GM18861 (cell line): ENCODE data around the gene IDI2.
"Not testable (repeated sequence)": the region's sequence is repeated elsewhere in the genome, so short reads cannot be mapped to it uniquely, and the experiment has no call there.

ENCODE experiments used
- ATAC-seq: cut with Tn5 transposase; IDR thresholded peaks from one replicate; pipeline ENCODE4 v1.9.1; 2021; ENCODE audit not compliant: unreplicated experiment

Gene IDI2

DNA sequence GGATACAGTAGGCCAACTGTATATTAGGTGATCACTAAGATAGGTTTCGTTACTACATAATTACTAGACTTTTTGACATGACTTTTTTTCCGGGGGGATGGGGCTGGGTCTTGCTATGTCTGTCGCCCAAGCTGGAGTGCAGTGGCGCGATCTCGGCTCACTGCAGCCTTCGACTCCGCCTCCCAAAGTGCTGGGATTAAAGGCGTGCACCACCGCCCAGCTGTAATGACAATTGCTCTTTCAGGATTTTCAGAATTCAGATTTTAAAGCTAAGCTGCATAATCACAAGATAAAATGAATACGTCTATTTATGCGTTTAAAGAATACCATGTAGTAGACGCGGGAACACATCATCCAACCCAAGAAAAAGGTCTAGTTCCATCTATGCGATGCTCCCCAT, 22.3 kb upstream of the IDI2 start:
- no peak for ATAC-seq

DNA sequence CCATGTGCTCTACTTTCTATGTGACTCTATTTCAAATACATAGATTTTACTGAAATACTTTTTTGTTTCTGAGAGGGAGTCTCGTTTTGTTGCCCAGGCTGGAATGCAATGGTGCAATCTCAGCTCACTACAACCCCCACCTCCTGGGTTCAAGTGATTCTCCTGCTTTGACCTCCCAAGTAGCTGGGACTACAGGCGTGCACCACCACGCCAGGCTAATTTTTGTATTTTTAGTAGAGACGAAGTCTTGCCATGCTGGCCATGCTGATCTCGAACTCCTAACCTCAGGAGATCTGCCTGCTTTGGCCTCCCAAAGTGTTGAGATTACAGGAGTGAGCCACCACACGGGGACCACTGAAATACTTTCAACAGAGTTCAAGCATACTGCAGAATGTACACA, 19.8 kb upstream of the IDI2 start:
- no peak for ATAC-seq

DNA sequence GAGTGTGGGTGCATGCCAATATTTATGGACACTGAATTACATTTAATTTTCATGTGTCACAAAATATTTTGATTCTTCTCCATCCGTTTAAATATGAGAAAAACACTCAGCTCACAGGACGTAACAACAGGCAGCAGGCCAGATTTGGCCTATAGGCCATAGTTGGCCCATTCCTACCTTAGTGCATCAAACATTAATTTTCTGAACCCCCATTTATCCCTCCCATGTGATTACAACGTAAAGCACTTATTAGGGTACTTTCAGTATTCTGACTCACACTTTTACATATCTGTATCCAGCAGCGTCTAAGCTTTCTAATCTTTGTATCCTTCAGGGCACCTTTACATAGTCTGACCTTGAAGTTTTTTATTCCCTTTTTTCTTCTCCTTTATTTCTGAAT, 19.3 kb upstream of the IDI2 start:
- no peak for ATAC-seq

DNA sequence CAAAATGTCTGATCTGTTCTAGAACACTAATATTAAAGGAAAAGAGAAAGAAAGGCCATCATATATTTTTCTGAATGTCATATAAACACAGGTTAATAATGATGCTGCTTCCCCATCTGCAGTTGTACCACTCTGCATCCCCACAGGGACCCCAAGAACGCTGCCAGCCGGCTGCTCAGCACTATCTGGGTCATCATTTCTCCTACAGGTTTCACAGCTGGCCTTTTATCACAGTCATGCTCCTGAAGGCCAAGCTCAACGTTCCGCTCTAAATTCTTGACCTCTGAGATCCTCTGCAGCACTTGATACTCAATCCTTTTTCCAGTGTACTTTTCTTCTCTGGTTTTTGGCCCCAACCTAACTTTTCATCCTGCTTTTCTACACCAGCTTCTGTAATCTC, 18.5 kb upstream of the IDI2 start:
- no peak for ATAC-seq

DNA sequence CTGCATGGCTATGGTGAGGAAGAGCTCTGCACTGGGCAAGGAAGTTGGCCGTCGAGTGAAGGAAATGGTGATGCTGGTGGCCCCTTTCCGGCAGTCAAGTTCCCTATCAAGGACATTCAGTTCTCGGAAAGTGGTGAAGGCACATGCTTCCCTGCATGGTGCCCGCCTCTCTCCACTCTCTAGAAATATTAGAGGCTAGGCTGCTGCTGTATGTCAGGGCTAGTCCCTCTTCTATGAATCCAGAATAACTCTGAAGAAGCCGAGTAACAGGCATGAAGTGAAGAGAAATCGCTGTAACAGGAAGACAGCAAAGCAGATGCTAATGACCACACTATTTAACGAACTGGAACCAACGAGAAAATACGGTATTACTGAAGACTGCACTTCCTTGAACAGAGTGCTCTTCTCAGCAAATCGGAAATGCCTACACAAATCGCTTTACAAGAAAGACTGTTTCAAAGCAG, 17.9 kb upstream of the IDI2 start:
- peak; percentile 61 for ATAC-seq

DNA sequence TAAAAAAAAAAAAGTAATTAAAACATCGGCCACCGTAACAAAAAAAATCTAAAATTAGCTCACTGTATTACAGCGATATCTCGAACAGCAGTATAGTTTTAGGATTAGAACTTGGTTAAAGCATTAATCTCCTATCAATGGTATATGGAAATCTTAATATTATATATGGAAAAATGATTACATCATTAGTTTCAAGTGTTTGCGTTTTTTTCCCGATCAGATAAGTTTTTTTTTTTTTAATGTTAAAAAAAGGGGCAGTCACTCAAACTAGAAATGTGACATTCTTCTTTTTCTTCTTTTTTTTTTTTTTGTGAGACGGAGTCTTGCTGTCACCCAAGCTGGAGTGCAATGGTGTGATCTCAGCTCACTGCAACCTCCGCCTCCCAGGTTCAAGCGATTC, 15.9 kb upstream of the IDI2 start:
- ATAC-seq = no peak

DNA sequence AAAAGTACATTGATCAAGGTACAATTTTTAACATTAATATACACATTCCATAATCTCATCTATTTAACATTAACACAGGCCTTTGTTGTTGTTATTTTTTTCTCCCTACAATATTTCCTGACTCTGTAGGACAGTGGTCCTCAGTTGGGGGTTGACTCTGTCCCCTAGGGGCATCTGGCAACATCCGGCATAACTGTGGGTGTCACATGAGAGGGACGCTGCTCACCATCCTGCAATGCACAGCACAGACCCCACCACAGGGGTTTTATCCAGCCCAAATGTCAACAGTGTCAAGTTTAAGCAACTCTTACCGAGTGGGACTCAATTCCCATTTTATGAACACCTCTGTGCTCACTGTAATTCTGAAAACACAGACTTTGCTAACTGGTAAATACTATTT, 14.5 kb upstream of the IDI2 start:
- no peak for ATAC-seq

DNA sequence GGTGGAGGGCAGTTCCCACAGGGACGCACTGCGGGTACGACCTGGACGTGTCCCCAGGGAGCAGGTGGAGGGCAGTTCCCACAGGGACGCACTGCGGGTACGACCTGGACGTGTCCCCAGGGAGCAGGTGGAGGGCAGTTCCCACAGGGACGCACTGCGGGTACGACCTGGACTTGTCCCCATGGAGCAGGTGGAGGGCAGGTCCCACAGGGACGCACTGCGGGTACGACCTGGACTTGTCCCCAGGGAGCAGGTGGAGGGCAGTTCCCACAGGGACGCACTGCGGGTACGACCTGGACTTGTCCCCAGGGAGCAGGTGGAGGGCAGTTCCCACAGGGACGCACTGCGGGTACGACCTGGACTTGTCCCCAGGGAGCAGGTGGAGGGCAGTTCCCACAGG, 13.1 kb upstream of the IDI2 start:
- not testable (repeated sequence) for ATAC-seq

DNA sequence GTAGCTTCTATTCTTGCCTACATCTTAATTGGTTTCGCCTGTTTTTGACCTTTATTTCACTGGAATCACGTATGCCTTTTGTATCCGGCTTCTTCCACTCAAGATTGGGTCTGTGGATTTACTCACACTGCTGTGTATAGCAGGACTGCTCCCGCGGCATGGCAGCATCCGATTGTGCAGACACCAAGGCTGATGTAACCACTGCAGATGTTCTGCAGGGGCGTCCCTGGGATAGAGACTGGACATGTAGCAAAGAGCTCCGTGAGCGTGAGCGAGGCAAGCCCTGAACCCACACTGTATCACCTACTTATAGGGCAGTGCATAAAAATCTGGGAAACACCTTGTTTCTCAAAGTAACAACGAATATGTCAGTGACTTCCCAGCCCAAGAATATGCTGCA, 11.4 kb upstream of the IDI2 start:
- ATAC-seq = no peak

DNA sequence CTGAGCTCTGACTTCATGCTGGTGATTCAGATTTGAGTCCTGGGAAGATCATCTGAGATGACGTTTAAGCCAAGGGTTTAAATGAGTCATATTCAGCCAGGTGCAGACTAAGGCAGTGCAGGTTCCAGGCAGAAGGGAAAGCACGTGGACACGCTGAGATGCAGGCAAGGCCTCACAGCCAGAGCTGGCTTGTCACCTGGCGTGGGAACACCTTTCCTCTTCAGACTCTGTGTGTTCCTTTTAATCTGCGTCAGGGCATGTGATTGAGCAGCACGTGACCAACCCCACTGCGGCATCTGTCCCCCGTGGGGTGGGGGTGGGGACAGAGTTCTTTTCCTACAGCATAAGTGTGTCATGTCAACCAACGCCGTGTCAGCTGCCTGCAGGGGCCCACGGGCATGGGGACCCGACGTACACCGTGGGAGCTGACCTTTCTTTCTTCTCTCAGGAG, 10.7 kb upstream of the IDI2 start:
- ATAC-seq = peak; percentile 67

DNA sequence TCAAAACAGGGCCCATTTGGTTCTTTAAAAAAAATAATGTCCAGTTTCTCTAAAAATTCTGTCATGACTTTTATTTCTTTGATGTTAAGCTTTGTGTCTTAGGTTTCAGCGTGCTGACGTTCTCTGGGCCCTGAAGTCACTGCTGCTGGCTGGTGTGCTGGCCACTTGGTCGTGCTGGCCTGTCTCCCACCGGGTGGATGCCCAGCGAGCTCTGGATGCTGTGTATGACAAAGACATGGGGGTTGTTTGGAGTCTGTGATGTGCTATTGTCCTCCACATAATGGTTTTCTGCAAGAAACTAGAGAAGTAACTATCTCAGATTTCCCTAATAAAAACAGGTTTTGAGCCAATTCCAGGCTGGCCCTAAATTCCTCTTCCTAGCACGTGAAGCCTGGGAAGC, 9.5 kb upstream of the IDI2 start:
- no peak for ATAC-seq

DNA sequence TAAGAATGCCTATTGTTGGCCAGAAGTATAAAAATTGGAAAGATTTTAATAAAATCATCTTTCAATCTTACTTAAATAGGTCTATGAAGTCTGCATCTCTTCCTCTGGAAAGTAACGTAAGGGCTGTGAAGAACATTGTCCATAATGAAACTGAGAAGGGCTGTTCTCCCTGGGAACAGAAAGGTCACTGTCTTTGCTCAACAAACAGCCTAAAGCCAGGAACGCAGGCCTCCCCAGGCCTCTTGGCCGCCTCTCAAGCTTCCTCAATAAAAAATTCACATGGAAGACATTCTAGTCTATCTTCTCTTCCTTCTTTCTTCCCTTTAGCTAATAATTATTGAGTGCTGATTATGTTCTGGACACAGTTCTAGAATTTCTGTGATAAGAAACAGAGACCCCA, 9.1 kb upstream of the IDI2 start:
- no peak for ATAC-seq

DNA sequence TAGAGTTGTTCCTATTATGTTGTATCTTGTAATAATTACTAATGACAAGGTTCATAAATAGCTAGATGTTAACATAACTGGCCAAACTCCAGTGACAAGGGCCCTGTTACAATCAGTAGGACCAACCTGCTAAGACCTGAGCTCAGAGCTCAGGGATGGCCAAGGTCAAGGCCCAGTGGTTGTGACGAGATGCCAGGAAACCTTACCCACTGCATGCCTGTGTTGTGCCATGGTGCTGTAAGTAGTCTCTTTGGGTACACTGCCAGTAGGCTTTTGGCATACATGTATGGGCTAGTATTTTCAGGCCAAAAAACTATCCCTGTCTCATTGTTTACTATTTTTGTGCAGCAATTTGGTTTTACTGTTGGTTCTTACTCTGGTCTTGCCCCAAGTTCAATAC, 7.9 kb upstream of the IDI2 start:
- ATAC-seq = no peak

DNA sequence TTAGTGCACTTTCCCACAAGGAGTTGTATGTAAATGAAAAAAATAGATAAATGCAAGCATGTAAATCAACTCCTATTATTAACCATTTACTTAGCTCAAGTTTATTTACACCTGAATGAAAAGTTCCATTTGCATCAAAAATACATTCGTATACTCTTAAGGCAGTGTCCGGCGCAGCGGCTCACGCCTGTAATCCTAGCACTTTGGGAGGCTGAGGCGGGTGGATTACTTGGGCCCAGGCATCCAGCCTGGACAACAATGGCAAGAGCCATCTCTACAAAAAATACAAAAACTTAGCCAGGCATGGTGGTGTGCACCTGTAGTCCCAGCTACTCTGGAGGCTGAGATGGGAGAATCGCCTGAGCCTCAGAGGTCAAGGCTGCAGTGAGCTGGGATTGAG, 4.2 kb upstream of the IDI2 start:
- ATAC-seq = no peak

DNA sequence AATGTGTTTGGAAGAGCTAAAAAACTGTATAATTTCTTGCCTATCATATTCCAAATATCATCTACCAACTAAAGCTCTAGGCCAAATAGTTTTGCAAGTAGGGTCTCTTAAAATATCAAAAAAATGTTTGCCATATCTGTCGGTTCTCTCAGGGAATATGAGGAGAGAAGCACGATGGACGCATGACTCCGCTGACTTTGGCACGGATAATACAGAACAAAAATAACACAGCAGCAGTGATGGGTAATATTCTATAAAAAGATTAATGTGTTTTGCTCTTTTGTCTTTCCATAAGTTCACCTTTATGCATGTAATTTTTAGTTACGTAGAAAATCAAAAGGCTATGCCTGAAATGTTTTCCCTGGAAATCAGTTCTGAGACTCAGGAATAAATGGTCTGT, 919 bp upstream of the IDI2 start:
- ATAC-seq = no peak

DNA sequence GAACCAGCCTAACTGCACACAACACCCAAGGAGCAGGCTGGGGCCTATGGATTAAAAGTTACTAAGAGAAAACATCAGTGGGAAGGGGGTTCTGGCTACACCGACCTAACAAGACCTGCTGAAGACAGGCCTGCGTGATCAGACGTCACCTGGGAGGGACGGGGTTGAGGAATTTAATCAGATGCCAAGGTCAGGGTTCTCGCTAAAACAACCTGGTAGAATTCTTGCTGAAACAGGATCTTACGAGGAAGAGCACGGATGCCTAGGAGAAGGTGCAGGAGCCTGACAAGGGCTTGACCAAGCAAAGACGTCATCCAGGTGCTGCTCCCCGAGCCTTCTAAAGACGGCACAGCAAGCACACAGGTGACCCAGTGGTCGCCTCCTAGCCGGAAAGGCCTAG, 1.6 kb downstream of the IDI2 start:
- no peak for ATAC-seq

DNA sequence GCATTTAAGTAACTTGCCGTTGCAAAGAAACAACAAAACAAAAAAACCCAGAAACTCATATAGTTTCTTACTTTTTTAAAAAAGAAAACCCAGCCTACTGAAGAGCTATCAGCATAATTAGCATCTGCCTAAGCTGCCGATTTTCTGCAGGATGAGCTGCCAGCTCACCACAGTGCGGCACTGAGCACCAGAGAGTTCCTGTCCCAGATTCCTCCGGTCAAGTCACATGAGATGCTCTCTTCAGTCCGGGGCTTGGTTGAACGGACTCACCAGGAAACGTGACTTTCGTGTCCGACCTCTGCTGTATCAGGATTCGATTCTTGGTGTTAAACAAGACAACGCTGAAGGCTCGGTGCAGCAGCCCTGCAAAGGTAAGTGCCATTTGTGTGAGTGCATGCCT, 3.2 kb downstream of the IDI2 start:
- no peak for ATAC-seq

DNA sequence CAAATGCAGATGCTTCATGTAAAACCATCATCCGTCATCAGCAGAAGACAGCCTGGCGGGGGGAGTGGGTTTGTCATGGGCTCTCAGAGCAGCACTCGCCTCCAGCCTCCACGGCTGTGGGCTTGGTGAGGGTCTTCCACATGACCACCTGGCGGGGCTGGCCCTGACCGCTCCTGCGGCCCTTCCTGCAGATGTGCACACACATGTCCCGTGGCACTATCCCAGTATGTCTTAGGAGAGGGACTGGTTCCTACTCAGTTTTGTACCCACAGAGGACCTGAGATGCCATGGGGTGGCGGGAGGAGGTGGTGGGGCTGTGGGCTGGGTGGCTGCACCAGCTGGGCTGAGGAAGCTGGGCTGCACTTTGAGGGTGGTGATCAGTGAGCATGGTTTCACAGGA, 4.7 kb downstream of the IDI2 start:
- ATAC-seq = no peak

DNA sequence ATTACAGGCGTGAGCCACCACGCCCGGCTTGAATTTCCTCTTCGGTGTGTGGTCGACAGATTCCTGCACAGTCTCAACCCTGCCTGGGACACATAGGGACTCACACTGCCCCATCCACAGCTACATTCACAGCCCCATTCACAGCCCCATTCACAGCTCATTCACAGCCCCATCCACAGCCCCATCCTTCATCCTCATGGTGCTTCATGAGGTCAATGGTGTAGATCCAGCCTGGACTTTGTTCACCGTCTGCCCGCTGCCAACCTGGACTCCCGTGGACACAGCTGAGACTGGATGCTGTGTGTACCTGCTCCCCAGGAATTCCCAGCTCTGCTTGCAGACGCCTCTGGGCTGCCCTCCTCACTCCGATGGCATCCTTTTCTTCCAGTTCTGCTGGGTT, 5.2 kb downstream of the IDI2 start:
- ATAC-seq = no peak

DNA sequence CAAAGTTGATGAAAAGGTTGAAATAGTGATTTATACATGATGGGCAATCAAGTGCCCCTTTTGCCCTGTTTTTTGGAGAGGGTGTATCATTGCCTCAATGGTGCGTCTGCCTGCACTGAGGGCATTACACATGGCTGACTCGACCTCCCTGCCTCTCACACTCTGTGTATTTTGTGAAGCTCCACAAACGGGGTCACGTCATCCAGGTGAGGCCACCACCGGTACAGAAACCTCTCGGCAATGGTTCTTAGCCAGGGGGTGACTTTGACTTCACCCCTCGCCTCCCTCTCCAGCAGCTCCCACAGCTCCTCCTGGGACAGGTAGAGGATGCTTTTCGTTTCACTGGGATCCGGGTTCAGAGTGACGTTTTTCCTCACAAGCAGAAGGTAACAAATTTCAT, 6.3 kb downstream of the IDI2 start:
- no peak for ATAC-seq

DNA sequence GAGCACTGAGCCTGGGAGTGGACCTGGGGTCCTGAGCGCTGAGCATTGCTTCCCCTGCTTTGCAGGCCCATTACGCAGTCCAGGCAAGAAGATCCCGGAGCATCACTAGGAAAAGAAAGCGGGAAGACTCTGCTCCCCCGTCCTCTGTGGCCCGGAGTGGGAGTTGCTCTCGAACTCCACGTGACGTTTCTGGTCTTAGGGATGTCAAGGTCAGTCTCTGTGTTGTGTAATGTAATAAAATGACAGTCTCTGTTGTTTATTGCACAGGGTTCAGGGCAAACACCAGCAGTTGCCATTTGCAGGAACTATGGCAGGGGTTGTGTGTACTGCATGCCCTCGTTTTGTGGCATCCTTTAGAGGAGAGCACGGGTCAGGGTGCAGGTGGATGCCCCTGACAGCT, 10.0 kb downstream of the IDI2 start:
- ATAC-seq = no peak

DNA sequence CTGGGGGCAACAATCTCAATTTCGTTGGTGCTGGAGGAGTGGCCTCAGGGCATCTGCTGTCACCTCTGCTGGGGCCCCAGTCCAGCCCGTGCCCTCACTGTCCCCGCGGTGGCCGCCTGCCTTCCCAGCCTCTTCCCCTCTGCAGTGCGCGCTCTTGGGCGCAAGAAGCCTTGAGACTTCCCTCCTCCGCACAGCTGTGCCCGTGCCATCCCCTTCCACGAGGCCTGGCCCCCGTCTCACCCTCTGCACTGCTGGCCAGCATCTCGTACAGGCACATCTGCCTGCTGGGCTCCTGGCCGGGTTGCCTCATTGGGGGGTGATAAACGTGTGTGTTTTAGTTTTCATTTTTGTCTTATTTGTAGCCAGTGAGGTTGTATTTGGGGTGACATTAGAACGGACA, 14.0 kb downstream of the IDI2 start:
- ATAC-seq = no peak

DNA sequence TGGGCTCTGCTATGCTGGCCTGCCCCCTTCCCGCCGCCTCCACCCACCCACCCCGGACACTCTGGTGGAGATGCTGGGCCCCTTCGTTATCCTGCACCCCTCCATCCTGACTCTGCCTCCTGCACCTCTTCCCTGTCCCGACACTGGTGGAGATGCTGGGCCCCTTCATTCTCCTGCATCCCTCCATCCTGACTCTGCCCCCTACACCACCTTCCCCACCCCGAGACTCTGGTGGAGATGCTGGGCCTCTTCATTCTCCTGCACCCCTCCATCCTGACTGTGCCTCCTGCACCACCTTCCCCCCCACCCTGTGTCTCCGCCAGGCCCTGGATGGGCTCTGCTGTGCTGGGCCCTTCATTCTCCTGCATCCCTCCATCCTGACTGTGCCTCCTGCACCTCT, 15.0 kb downstream of the IDI2 start:
- ATAC-seq = no peak

DNA sequence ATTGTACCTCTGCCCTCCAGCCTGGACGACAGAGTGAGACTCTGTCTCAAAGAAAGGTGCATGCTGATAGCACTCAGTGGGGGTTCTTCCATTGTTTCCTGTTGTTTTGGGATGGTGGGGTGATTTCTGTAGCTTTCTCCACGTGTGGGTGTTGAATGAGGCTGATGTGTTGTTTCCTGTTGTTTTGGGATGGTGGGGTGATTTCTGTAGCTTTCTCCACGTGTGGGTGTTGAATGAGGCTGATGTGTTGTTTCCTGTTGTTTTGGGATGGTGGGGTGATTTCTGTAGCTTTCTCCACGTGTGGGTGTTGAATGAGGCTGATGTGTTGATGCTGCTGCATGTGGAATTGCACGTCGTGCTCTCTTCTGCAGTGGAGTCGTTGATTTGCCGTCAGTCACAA, 15.7 kb downstream of the IDI2 start:
- not testable (repeated sequence) for ATAC-seq
